Measurements from ENCODE around the gene LRP8.

LRP8 gene

DNA sequence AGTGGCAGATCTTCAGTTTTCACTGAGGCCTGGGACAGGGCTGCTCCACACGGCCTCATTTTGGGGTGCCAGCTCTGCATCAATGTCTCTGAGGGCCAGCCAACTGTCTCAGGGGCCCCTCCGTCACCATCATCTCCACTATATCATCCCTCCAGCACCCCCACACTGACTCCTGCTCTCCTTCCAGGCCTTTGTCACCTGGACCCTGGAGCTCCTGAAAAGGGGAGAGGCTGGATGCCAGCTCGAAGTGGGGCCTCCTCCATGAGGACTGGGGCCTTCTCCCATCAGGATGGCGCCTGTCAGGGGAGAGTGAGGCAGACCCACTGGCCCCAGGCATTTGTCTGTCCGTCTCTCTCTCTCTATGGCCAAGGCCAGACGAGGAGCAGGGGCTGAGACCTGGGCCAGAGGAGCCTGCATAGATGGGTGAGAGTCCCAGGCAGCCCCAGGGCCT lies 44.7 kb upstream of the LRP8 start:
- no peak for TF ChIP-seq EZH2phosphoT487 (IDR thresholded peaks at IDR 0.05; ENCODE audit: borderline replicate concordance)
- TF ChIP-seq, protein P1, sequence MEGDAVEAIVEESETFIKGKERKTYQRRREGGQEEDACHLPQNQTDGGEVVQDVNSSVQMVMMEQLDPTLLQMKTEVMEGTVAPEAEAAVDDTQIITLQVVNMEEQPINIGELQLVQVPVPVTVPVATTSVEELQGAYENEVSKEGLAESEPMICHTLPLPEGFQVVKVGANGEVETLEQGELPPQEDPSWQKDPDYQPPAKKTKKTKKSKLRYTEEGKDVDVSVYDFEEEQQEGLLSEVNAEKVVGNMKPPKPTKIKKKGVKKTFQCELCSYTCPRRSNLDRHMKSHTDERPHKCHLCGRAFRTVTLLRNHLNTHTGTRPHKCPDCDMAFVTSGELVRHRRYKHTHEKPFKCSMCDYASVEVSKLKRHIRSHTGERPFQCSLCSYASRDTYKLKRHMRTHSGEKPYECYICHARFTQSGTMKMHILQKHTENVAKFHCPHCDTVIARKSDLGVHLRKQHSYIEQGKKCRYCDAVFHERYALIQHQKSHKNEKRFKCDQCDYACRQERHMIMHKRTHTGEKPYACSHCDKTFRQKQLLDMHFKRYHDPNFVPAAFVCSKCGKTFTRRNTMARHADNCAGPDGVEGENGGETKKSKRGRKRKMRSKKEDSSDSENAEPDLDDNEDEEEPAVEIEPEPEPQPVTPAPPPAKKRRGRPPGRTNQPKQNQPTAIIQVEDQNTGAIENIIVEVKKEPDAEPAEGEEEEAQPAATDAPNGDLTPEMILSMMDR (conservative IDR thresholded peaks at IDR 0.05; ENCODE audit: low read length) = no peak

DNA sequence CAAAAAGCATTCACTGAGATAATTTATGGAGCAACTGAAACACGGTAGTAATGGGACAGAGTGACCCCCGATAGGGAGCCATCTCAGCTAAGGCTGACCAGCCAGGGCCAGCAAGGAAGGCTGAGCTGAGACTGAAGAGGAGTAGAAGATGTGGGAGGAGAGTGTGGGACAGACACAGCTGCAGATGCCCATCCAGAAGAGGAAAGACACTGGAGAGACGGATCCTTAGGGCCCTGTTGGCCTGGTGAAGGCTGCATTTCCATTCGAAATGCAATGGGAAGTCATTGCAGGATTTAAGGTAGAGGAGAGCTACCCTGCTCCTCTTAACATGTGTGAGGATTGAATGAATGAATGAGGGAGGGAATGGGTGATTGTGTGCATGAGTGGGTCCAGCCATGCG lies 44.0 kb upstream of the LRP8 start:
- Histone ChIP-seq H3K9me3 (ENCODE audit: insufficient read depth, low read depth, low read length) (no peaks in the 10 kb centered on the region), H3K4me3 (ENCODE audit: low read length, poor library complexity, severe bottlenecking) (no peak overlapping the region), H3K9me2 (replicated peaks; ENCODE audit: low read depth, low read length) (no peaks in the 10 kb centered on the region), H3F3A (ENCODE audit: low read depth) (no peaks in the 10 kb centered on the region), H2AFZ (ENCODE audit: low read length) (no peak overlapping the region), H3K9ac (ENCODE audit: low read depth, low read length, poor library complexity, severe bottlenecking) (no peak overlapping the region), H4K20me1 (ENCODE audit: insufficient read depth, low read length, poor library complexity, severe bottlenecking) (no peaks in the 10 kb centered on the region), H3K36me3 (ENCODE audit: insufficient read depth, low read length) (no peaks in the 10 kb centered on the region), H3K27me3 (ENCODE audit: insufficient read depth, low read length, poor library complexity, severe bottlenecking) (no peaks in the 10 kb centered on the region), H3K79me2 (ENCODE audit: insufficient read depth, low read length) (no peaks in the 10 kb centered on the region), H3K4me1 (ENCODE audit: insufficient read depth, low read length, poor library complexity, severe bottlenecking) (peaks cover 6% of the 10 kb centered on the region), H3K4me2 (ENCODE audit: low read depth, low read length, poor library complexity, severe bottlenecking) (no peak overlapping the region)
- TF ChIP-seq, protein P1 (conservative IDR thresholded peaks at IDR 0.05; ENCODE audit: low read length) = no peak
- no peak for TF ChIP-seq EZH2phosphoT487 (IDR thresholded peaks at IDR 0.05; ENCODE audit: borderline replicate concordance)

More for the DNA sequence above, 44.7 kb upstream of the LRP8 start:
- H3K27me3 ChIP-seq (ENCODE audit: insufficient read depth, low read length, poor library complexity, severe bottlenecking) = no peaks in the 10 kb centered on the region
- H3K4me2 ChIP-seq (ENCODE audit: low read depth, low read length, poor library complexity, severe bottlenecking) = no peak overlapping the region
- no peaks in the 10 kb centered on the region for H3K9me2 ChIP-seq (replicated peaks; ENCODE audit: low read depth, low read length)
- H4K20me1 ChIP-seq (ENCODE audit: insufficient read depth, low read length, poor library complexity, severe bottlenecking) = no peaks in the 10 kb centered on the region
- no peak overlapping the region for H3K4me3 ChIP-seq (ENCODE audit: low read length, poor library complexity, severe bottlenecking)
- no peak overlapping the region for H2AFZ ChIP-seq (ENCODE audit: low read length)
- no peaks in the 10 kb centered on the region for H3F3A ChIP-seq (ENCODE audit: low read depth)
- no peaks in the 10 kb centered on the region for H3K79me2 ChIP-seq (ENCODE audit: insufficient read depth, low read length)
- no peak overlapping the region for H3K9ac ChIP-seq (ENCODE audit: low read depth, low read length, poor library complexity, severe bottlenecking)
- peaks cover 6% of the 10 kb centered on the region for H3K4me1 ChIP-seq (ENCODE audit: insufficient read depth, low read length, poor library complexity, severe bottlenecking)
- no peaks in the 10 kb centered on the region for H3K36me3 ChIP-seq (ENCODE audit: insufficient read depth, low read length)
- no peaks in the 10 kb centered on the region for H3K9me3 ChIP-seq (ENCODE audit: insufficient read depth, low read depth, low read length)

DNA sequence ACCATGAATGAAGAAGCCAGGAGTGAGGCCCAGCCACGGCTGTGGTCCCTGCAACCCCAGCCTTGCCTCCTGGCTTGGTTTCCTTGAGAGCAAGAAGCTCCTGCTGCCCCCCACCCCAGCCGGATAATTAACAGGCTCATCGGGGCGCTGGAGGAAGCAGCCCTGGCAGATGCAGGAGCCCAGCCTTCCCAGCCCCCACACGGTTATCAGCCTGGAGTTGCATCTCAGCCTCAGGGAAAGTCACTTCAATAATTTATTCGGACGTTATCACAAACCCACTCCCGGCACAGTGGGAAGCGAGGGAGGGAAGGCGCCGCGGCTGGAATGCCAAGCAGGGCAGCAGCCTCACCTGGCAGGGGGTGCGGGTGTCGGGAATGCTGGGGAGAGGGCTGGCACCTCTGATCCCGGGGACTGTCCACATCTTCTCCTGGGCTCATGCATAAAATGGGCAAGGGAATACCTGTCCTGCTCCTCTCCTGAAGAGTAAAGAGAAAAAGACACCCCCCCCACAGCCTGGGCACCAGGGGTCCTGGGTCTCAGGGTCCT lies 43.3 kb upstream of the LRP8 start:
- no peaks in the 10 kb centered on the region for H3K27me3 ChIP-seq (ENCODE audit: insufficient read depth, low read length, poor library complexity, severe bottlenecking)

More for the DNA sequence above, 43.3 kb upstream of the LRP8 start:
- no peak overlapping the region for H2AFZ ChIP-seq (ENCODE audit: low read length)
- no peak overlapping the region for H3K9ac ChIP-seq (ENCODE audit: low read depth, low read length, poor library complexity, severe bottlenecking)
- H3K9me2 ChIP-seq (replicated peaks; ENCODE audit: low read depth, low read length) = no peaks in the 10 kb centered on the region
- H4K20me1 ChIP-seq (ENCODE audit: insufficient read depth, low read length, poor library complexity, severe bottlenecking) = no peaks in the 10 kb centered on the region
- H3F3A ChIP-seq (ENCODE audit: low read depth) = no peaks in the 10 kb centered on the region
- H3K4me3 ChIP-seq (ENCODE audit: low read length, poor library complexity, severe bottlenecking) = no peak overlapping the region
- no peaks in the 10 kb centered on the region for H3K9me3 ChIP-seq (ENCODE audit: insufficient read depth, low read depth, low read length)
- peaks cover 6% of the 10 kb centered on the region for H3K4me1 ChIP-seq (ENCODE audit: insufficient read depth, low read length, poor library complexity, severe bottlenecking)
- no peaks in the 10 kb centered on the region for H3K79me2 ChIP-seq (ENCODE audit: insufficient read depth, low read length)
- no peaks in the 10 kb centered on the region for H3K36me3 ChIP-seq (ENCODE audit: insufficient read depth, low read length)
- no peak overlapping the region for H3K4me2 ChIP-seq (ENCODE audit: low read depth, low read length, poor library complexity, severe bottlenecking)
- TF ChIP-seq EZH2phosphoT487 (IDR thresholded peaks at IDR 0.05; ENCODE audit: borderline replicate concordance) = no peak
- TF ChIP-seq, protein P1 (conservative IDR thresholded peaks at IDR 0.05; ENCODE audit: low read length) = no peak
